ENCODE results near the gene FAM50B.

Gene FAM50B

DNA sequence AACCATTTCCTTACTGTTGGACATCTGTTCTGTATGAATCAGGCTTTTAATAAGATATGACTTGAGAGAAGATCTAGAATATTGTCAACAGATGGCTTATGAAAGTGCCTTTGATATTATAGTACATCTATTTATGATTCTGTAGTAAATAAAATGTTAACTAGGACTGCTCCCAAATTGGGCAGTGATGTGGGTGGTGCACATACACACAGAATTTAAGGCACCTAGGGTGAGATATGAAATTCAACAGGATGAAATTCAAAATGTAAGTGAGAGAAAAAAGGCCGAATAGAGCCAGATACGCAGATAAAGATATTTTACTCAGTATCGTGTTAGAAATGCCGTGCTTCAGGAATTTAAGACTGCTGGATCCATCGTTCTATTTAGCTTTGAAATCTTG is 26.3 kb downstream of the FAM50B start:
- DNase-seq: no peak

DNA sequence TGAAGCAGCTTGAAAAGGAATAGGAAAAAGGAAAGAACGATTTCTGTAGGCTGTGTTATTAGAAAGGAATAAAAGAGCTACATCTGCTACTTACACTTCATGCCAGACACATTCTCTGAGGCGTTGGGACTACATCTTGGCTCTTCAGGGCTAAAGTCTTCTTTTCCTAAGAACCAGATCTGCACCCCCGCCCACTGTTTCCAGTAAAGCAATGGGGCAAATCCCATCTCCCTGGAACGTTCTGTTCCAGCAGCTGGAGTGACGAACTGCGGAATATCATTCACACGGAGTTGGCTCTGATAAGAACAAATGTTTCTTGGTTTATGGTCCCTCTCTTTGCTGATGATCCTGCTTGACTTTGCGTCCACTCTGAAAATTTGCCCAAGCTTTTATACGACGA is 26.9 kb downstream of the FAM50B start:
- DNase-seq: no peak

DNA sequence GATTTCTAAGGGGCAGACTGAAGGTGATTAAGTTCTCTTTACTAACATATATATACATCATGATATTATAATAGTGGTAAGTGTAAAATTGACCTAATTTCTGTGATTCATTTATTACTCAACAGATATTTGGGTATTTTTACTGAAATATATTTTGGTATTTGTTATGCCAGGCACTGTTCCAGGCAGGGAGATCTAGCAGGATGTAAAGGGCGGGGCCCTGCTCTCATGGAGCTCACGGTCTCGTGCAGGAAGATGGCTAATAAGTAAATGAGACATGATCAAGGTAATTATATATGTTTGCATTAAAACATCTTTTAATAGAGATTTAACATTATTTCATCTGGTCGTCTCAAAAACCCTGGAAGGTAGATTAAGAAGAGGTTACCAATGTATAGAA is 27.7 kb downstream of the FAM50B start:
- DNase-seq: no peak

DNA sequence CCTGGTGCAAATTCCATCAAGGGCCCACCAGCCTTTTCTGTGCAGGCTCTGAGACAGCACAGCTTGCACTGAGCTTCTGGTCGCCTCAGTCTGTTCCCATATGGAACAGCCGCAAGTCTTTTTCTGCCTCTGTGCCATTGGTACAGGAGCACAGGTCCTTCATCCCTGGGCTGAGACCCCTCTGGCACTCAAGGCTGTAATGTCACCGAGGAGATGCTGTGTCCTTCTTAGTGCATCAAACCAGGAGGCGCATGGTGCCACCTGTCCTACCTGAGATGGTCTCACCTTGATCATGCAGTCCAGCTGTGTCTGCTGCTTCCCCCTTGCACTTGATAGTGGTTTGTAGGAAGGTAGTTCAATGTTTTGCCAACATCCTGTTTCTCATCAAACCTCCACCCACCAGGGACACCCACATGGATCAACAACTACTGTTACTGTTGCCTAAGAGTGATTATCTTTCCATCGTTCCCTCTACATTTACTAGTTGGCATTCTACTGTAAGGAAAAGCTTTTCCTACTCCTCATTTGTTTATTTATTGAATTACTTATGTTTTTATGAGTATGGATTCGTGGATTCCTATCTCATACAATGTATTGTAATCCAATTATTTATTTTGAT is 29.0 kb downstream of the FAM50B start:
- DNase-seq: no peak

DNA sequence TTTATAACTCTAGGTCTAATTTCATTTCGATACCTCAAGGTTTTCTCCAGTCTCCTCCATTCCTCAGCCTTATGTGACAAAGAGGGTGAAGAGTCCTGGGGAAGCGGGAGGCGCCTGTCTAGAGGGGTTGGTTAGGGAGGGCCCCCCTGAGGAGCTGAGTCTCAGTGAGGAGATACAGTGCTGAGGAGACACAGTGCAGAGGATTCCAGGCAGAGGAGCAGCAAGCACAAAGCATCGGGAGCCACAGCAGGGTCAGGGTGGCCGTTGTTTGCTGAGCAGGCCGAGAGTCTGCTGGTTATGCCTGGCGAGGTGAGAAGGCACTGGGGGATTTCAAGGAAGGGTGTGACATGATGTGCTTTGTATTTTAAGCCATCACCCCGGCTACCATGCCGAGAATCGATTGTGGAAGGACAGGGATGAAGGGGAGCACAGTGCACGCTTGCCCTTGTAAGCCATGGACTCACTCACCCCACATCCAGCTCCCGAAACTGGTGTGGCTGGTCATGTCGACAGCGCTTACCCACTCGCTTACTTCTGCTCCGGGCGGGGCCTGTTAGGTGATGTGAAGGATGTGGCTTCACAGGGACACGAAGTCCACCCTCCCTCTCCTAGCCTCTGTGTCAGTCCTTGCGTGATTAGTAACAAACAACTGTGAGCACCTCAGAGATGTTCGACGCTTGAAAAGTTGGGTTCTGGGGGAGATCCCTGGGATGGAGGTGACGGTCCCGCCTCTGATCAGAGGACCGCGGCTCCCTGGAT is 30.2 kb downstream of the FAM50B start:
- no peak for DNase-seq

DNA sequence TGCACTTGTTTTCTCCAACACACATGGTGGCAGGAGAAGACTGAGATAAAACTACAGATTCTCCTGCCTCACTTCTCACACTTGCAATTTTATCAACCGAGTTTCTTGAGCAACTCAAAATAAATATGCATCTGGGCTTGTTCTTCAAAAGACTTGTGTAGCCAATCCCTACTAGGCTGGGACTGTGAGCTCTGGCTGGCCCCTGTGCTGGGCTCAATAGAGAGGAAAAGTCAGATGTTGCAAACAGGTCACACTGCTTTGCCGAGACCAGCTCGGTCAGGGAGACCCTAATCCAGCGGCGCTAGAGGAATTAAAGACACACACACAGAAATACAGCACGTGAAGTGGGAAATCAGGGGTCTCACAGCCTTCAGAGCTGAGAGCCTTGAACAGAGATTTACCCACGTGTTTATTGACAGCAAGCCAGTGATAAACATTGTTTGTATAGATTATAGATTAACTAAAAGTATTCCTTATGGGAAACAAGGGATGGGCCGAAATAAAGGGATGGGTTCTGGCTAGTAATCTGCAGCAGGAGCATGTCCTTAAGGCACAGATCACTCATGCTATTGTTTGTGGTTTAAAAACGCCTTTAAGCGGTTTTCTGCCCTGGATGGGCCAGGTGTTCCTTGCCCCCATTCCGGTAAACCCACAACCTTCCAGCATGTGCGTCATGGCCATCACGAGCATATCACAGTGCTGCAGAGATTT is 32.7 kb downstream of the FAM50B start:
- no peak for DNase-seq

DNA sequence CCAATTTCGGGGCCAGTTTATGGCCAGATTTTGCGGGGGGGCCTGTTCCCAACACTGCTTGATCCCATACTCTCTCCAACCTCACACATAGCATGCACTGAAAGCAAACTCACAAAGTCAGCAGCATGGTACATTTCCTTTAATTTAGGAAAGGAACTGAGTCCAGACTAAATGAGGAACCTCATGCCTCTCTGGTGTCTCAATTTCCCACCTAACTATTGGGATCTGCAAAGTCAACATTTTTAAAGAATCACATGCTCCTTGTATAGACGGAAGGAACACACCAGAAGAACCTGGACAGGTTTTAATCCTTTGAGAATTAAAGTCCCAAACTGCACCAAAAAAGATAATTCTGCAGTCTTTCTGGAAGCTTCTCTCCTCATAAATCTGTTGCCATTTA is 33.3 kb downstream of the FAM50B start:
- DNase-seq: no peak

DNA sequence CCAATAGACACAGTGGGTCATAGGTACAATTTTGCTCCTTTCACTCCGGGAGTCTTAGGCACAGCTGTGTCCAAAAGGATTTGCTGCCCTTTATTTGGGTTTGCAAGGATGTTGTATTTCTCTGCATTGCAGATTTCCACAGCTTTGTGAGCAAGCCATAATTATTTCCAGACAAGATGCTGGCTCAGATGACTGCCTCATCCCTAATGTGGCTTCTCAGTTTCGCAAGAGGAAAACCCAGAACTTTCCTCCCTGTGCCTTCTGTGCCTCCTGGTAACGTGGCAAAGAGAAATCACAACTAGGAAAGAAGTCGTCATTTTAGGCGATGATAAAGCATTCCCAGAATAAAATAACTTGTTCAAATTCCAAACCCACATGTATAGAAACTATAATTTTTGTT is 33.7 kb downstream of the FAM50B start:
- no peak for DNase-seq

DNA sequence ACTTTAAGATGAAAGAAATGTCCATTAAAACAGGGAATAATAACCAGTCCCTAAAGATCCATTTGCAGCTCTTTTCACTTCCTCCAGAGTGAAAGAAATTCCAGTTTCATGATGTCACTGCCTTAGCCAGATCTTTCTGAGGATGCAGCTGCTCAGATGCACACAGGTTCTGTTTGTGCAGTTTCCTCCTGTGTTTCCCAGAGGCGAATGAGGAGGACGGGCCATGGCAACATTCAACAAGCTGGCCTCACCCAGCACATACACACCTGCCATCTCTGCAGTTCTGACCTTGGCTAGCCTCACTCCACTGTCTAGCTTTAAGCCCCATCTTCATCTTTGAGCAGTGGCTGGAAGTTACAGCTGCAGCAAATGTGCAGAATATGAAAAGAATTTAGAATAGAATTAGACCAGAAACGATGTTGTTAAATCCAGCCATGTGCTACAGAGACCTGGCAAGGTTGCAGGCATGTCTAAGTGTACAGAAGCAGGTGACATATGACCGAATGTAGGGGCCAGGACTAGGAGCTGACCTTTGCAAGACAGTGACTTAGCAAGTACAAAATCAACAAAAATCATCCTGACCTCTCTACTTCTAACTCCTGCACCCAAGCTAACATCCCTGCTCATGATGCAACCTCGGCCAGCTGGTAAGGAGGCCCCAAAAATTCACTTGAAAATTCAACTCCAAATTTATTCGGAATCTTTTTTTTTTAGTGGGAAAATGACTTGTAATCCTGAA is 35.0 kb downstream of the FAM50B start:
- no peak for DNase-seq

DNA sequence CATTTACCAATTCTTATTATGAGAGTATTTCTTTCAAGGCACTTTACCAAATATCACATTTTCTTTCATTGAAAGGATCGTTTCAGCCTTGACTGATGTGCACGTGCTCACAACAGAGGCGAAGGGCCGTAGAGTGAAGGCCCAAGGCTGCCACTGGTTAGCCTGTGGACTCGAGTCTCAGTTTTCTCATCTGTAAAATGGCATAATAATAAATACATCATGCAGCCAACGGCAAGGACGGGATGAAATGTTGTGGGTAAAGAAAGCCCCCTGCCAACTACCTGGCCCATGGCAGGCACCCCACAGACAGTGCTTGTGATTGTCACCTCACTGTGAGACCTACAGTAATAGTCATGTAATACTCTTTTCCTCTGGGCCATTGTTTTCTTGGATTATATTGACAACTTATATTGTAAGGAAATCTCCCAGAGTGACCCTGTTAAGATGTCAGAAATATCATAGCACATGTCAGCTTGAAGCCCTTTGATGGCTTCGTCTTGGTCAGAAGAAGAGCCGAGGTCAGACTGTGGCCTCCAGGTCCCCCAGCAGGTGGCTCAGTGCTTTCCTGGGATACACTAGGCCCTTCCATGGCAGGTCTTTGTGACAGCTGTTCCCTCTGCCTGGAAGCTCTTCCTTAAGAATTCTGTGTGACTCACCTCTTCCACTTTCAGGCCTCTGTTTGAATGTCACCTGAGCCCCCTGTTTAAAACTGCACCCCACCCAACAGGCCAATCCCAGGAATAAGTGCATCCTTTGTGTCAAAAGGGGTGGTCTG is 36.3 kb downstream of the FAM50B start:
- DNase-seq: no peak

DNA sequence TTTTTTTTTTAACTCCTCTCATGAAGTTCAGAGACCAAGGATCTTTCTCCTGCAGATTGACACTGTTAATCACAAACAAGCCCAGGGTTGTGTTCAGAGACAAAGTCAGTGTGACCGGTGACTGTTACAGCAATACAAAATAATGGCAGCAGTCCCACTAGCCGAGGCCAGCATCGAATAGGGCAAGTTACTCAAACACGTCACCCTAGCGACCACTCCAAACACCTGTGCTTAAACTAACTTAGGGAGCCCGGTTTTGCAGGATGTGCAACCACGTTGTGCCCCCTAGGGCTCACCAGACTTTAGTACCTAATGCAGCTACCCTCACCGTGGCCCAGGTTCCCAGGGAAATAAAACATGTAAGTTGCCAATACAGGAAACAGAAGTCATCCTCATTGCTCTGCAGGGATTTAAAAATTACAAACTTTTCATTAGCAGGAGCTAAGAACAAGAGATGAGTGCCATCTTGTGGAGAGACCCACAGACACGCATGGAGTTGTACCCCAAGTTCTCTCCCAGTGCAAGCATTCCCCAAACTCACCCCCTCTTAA is 38.1 kb downstream of the FAM50B start:
- no peak for DNase-seq

DNA sequence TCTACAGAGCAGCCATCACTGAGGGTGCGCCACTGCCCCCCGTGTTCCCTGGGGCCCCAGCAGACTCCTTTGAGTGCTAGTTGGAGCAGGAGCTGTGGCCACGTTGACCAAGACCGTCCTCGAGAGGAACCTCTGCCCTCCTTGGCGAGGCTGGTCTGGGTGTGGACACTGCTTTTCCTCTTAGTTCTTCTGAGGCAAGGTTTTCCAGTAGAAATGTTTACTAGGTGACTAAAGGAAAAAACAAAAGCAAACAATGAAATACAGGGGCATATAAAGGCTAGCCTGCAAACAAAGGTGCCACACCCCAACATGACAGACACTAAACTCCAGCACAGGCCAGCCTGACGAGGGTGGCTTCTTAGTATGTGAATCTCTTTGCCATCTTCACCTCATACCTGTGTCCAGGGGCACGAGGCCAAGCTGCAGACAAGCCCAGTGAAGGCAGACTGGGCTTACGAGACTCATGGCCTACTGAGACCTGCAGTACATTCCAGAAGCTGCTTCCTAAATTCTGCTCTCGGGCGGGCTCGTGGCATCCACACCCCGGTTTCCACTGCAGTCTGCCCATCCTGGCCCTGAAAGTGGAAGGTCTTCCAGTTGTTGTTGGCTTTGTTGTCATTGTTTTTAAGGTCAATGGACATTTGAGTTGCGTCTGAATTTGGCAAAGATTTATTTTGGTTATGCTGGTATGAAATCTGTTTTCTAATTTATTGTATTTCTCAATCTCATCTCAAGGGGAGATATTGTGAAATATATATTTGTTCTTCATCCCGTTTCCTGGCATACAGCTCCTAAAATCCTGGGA is 39.2 kb downstream of the FAM50B start:
- DNase-seq: no peak

DNA sequence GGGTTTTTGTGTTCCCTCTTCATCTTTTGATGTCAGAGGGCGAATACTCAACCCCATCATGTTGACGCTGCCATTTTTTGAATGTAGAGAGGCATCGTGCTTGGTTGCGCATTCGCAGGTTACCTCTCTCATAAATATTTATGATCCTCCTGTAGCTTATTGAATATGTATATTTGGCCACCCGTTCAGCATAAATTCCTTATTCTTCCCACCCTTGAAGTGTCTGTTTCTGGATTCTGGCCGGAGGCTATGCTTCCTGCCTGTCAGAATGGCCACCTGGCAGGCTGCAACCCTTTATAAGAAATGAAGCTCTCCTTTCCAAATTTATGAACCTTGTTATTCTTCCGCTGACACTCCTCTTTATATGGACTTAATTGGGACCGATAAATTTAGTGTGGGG is 40.9 kb downstream of the FAM50B start:
- no peak for DNase-seq

DNA sequence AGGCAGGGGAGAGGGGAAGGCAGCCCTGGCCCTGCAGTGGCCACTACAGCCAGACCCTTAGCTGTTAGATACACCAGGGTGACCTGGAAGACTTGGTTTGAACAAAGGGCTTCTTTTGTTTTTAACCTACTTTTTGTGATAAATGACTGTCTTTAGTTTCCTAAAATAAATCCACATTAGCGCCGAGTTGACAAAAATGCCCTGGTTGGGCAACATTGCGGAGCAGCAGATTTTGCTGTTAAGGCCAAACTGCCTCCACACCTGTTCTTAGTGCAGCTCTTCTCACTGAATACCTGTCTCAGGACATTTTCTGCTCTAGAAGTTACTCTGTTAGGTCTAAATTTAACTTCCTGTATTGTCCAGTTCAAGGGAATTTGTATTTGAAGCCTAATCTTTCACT is 42.7 kb downstream of the FAM50B start:
- DNase-seq: no peak

DNA sequence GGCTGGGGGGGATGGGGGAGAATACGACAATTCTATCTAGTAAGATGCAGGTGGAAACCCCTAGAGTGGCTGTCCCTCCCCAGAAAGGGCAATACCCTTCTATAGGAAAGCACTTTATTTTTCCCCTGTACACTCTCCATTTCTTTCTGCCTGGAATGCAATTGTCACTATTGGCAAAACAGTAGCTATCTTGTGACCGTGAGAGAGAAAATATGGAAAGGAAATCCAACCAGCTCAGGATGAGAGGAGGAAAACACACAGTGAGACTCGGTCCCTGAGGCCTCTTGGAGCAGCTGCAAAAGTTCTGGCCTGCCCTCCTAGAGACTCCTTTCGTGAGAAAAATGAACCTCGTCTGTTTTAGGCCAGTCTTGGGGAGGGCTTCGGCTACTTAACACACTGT is 43.4 kb downstream of the FAM50B start:
- DNase-seq: no peak

DNA sequence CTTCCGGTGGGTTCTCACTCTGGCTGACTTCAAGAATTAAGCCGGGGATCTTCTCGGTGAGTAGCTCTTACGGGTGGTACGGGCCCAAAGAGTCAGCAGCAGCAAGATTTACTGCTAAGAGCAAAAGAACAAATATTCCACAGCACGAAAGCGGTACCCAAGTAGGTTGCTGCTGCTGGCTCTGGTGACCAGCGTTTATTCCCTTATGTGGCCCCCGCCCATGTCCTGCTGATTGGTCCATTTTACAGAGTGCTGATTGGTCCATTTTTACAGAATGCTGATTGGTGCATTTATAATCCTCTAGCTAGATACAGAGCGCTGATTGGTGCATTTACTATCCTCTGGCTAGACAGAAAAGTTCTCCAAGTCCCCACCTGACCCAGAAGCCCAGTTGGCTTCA is 44.3 kb downstream of the FAM50B start:
- no peak for DNase-seq

DNA sequence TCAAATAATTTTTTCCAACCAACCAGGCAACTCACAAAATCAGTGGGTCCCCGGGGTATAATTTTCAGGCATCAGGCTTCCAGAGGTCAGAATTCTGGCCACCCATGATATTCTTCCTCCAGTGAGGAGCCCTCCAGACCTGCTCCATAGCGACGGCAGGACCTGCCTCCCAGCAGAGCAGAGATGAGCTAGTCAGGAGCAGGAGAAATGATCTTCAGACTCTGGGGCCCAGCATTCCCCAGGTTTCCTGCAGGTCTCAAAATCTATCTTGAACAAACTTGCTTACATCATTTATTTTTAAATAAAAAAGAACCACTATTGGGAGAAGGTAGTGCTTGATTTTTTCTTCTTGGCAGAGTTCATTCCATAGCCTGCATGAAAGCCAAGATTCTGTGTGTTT is 44.7 kb downstream of the FAM50B start:
- no peak for DNase-seq

DNA sequence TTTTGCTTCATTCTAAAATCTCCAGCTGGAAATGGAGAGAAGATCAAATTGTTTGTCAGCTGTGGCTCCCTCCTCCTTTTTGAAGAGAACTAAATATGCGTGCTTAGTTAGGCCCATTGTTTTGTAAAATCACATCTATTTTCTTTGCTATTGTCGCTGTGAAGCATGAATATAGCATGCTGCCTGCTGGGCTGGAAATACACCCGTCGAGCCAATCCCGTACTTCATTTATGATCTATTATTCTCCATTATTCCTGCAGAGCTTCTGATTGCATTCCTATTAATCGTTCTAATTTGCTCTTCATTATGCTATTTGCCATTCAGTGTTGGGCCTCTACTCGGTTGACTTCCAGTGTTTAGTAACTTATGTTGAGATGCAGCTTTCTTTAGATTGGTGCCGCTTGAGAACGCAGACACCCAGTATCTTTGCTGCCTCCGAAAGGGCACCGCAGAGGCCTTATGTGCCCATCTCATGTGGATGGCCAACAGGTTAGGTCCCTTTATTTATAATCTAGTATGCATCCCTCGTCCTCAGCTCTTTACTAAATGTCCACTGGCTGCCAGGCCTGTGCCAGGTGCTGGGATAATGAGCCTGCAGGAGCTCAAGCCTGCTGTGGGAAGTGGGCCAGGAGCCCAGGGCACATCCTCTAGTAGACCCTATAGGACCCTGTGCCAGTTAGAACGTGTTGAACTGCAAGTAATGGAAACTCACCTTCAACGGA is 45.6 kb downstream of the FAM50B start:
- no peak for DNase-seq

DNA sequence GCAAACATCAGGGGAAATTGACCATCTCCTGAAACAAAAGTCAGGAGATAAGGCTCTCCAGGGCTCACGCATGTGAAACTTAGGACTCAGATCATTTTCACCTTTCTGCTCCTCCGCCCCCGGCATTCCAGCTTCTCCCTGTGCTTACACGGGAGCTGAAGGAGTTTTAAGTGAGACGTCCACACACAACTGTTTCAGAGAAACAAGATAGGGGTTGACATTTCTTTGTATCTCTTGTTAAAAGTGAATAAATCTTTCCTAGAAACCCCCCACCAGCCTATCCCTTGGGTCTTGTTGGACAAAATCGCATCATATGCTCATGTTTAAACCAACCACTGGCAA is 46.1 kb downstream of the FAM50B start:
- no peak for DNase-seq

DNA sequence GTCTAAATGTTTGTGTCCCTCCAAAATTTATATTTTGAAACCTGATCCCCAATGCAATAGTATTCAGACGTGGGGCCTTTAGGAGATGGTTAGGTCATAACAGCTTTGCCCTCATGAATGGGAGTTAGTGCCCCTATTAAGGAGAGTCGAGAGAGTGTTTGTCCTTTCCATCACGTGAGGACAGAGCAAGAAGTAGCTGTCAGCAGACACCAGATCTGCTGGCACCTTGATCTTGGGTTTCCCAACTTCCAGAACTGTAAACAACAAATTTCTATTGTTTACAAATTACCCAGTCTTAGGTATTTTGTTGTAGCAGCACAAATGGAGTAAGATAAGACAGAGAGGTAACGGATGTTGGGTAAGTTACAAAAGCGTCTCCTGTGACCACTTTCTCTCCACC is 46.6 kb downstream of the FAM50B start:
- no peak for DNase-seq
